Mesodermal cell (in vitro differentiated cells): Measurements from ENCODE around the gene SMAD1.
"Not testable (repeated sequence)": the region's sequence is repeated elsewhere in the genome, so short reads cannot be mapped to it uniquely, and the experiment has no call there.

Source experiments
- H3K27ac ChIP-seq: 2 replicates; pipeline ENCODE4 v1.7.0; 2013; ENCODE audit warnings: mild to moderate bottlenecking, low read depth, low read length, moderate library complexity; ENCODE audit not compliant: severe bottlenecking
- H3K36me3 ChIP-seq: 2 replicates; pipeline ENCODE4 v1.7.1; 2013; ENCODE audit warnings: mild to moderate bottlenecking, low read length, moderate library complexity; ENCODE audit not compliant: control insufficient read depth, insufficient read depth
- H3K4me1 ChIP-seq: one replicate; pipeline ENCODE4 v1.7.1; 2013; ENCODE audit warnings: mild to moderate bottlenecking, low read length; ENCODE audit not compliant: insufficient read depth, control insufficient read depth, poor library complexity, severe bottlenecking
- H3K4me3 ChIP-seq: 2 replicates; pipeline ENCODE4 v1.7.0; 2013; ENCODE audit warnings: low read length, control low read depth, mild to moderate bottlenecking; ENCODE audit not compliant: insufficient read depth, poor library complexity, severe bottlenecking; ENCODE audit errors: extremely low read depth
- H3K9me3 ChIP-seq: 2 replicates; pipeline ENCODE4 v1.7.1; 2013; ENCODE audit warnings: mild to moderate bottlenecking, low read length, moderate library complexity; ENCODE audit not compliant: control insufficient read depth
- whole genome bisulfite sequencing, 2 experiments: methylation state at CpG; one replicate each; pipeline ENCODE4 v1.1.5; 2013; ENCODE audit warnings: missing lambda C conversion rate in 2 of 2; ENCODE audit not compliant: insufficient coverage in 2 of 2; 5-methylcytosine and 5-hydroxymethylcytosine counted together

SMAD1 gene

GRCh38 chr4:145580906-145581305 is 99.3 kb downstream of the SMAD1 start:
- H3K4me3 ChIP-seq: no peak overlapping the region
- H3K4me1 ChIP-seq: no peaks in the 10 kb centered on the region
- no peaks in the 10 kb centered on the region for H3K36me3 ChIP-seq
- no peak overlapping the region for H3K27ac ChIP-seq
- no peaks in the 10 kb centered on the region for H3K9me3 ChIP-seq
- 93% methylated on average over 1 of the region's 3 CpGs; no CpG with 5 or more reads in 1 of the 2 experiments for WGBS, 2 experiments

- H3K4me3 ChIP-seq: no peak overlapping the region
- H3K36me3 ChIP-seq: no peaks in the 10 kb centered on the region
- 81 to 90% methylated on average over 2 to 3 of the region's 6 CpGs for WGBS, 2 experiments
- no peaks in the 10 kb centered on the region for H3K9me3 ChIP-seq
- no peaks in the 10 kb centered on the region for H3K4me1 ChIP-seq
- H3K27ac ChIP-seq: no peak overlapping the region
Measured at GRCh38 chr4:145583191-145584055, 101.8 kb downstream of the SMAD1 start.

GRCh38 chr4:145587088-145587754 is 105.6 kb downstream of the SMAD1 start:
- 50 to 75% methylated on average over 1 of the region's 3 CpGs for WGBS, 2 experiments
- H3K9me3 ChIP-seq: no peaks in the 10 kb centered on the region

GRCh38 chr4:145589381-145589780 is 107.7 kb downstream of the SMAD1 start:
- H3K36me3 ChIP-seq, H3K27ac ChIP-seq, H3K4me3 ChIP-seq, H3K9me3 ChIP-seq, H3K4me1 ChIP-seq: not testable (repeated sequence)
- 57 to 100% methylated on average over 1 of the region's 2 CpGs for WGBS, 2 experiments

More at GRCh38 chr4:145587088-145587754, 105.6 kb downstream of the SMAD1 start:
- H3K4me3 ChIP-seq: no peak overlapping the region
- H3K4me1 ChIP-seq: no peaks in the 10 kb centered on the region
- H3K36me3 ChIP-seq: no peaks in the 10 kb centered on the region
- H3K27ac ChIP-seq: no peak overlapping the region

- Histone ChIP-seq H3K4me1 (no peaks in the 10 kb centered on the region), H3K36me3 (no peaks in the 10 kb centered on the region), H3K4me3 (no peak overlapping the region), H3K9me3 (no peaks in the 10 kb centered on the region), H3K27ac (no peak overlapping the region)
- 100% methylated on average over 1 of the region's 3 CpGs; no CpG with 5 or more reads in 1 of the 2 experiments for WGBS, 2 experiments
Measured at GRCh38 chr4:145589916-145590702, 108.5 kb downstream of the SMAD1 start.

- Histone ChIP-seq H3K4me3 (no peak overlapping the region), H3K9me3 (no peaks in the 10 kb centered on the region), H3K36me3 (no peaks in the 10 kb centered on the region), H3K27ac (no peak overlapping the region), H3K4me1 (no peaks in the 10 kb centered on the region)
- 71 to 94% methylated on average over 1 to 2 of the region's 4 CpGs for WGBS, 2 experiments
Measured at GRCh38 chr4:145602129-145602760, 120.6 kb downstream of the SMAD1 start.

GRCh38 chr4:145605941-145606340 is 124.3 kb downstream of the SMAD1 start:
- H3K9me3 ChIP-seq: no peaks in the 10 kb centered on the region
- H3K4me1 ChIP-seq: no peaks in the 10 kb centered on the region

More at GRCh38 chr4:145605941-145606340, 124.3 kb downstream of the SMAD1 start:
- Histone ChIP-seq H3K36me3 (no peaks in the 10 kb centered on the region), H3K4me3 (no peak overlapping the region), H3K27ac (no peak overlapping the region)
